CD4-positive, alpha-beta T cell treated with Interleukin-6 for 4 hours (primary cell): ENCODE measurements around the gene SNRPD1.
"Not testable (repeated sequence)": the region's sequence is repeated elsewhere in the genome, so short reads cannot be mapped to it uniquely, and the experiment has no call there.

ENCODE experiments used
- DNase-seq: peaks from one replicate; pipeline ENCODE4 v3.0.0-alpha.2; 2020; ENCODE audit warnings: mixed read lengths

Gene SNRPD1

DNA sequence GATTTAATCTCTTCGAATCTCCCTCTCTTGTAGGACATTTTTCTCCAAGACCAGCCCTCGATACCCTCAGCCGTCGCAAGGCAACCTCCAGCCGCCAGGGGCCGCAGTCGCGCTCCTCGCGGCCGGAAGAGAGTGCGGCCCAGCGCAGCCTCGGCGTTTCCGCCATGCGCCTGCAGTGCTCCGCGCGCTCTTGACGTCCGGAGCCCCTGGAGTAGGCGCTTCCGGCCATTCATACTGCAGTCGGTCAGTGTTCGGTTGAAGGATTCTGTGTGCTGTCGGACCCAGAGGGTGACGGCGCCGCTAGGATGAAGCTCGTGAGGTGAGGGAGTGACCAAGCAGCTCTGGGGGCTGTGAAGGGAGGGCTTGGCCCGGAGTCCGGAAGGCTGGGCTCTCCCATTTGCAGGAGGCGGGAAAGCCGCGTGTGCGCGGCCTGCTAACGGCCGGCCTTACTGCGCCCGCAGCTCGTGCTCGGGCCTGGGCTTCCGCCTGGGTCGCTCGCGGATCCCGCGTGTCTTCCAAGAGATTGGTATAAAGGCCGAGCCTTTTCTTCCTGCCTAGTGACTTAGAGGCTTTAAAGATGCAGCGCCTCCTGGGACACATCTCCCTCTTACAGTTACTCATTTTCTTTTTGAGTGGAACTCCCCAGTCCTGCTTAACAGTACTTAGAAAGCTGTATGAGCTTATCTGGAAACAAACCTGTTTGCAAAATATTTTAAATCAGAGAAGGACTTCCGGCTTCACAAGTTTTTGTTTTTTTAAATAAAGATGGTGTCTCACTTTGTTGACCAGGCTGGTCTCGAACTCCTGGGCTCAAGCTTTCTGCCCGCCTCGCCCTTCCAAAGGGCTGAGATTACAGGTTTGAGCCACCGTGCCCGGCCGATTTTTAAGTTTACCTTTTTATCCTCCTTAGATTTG is at the start of gene SNRPD1:
TSS of gene SNRPD1 (plus strand) at position 190 of the 915 bp plus-strand sequence. CDS start at position 306, 116 bp downstream.
- peak; percentile 87 for DNase-seq

- no peak for DNase-seq
Observed at GRCh38 chr18:21571772-21572171, 40.3 kb upstream of the SNRPD1 start.

GRCh38 chr18:21575656-21576055 is 36.5 kb upstream of the SNRPD1 start:
- DNase-seq = no peak

DNA sequence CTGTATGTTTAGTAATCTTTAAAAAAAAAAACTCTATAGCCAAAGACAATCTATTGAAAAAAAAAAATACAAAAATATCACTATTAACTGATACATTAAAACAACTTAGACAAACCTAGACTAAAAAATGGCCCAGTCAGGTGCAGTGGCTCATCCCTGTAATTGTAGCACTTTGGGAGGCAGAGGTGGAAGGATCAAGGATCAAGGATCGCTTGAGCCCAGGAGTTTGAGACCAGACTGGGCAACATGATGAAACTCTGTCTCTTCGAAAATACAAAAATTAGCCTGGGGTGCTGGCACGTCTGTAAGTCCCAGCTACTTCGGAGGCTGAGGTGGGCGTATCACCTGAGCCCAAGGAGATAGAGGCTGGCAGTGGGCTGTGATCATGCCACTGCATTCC is 27.7 kb upstream of the SNRPD1 start:
- DNase-seq = no peak

GRCh38 chr18:21592361-21592760 is 19.8 kb upstream of the SNRPD1 start:
- not testable (repeated sequence) for DNase-seq

DNA sequence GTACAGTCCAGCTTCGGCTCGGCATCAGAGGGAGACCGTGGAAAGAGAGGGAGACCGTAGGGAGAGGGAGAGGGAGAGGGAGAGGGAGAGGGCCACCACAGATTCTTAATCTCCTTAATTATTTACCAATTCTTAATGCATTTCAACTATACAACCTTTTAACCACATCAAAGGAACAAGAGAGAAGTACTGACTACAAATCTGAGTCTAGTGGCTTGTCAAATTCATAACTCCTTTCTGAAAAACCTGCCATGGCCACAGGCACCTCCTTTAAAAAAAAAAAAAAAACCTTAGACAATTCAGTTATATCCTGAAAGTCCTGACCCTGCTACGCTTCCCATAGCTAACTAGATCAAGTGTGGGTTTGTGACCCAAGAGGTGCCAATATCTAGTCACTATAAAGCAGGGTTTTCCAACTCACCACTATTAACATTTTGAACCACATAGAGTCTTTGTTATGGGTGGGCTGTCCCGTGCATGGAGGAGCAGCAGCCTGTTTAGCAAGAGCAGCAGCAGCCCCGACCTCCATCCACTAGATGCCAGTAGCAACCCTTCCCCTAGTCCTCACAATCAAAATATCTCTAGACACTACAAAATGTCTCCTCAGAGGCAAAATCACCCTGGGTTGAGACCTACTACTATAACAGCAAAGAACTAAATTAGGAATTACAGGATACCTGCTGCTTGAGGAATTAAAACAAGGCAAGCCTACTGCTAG is 18.4 kb upstream of the SNRPD1 start:
- DNase-seq = no peak

DNA sequence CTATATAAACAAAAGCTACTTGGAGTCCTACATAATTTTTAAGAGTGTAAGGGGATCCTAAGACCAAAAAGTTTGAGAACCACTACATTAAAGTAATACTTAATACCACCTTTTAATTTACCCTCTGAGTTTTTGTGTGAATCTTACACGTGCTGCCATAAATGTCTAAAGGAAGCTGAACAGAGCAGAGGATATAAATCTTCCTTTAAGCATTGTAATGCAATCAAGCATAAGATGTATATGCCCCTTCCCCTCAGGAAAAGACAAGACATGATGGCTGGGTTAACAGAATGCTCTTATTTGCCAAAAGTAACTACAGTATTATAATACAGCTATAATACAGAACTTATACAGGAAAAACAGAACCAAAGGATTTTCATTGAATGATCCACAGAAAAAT is 14.5 kb upstream of the SNRPD1 start:
- DNase-seq = no peak

DNA sequence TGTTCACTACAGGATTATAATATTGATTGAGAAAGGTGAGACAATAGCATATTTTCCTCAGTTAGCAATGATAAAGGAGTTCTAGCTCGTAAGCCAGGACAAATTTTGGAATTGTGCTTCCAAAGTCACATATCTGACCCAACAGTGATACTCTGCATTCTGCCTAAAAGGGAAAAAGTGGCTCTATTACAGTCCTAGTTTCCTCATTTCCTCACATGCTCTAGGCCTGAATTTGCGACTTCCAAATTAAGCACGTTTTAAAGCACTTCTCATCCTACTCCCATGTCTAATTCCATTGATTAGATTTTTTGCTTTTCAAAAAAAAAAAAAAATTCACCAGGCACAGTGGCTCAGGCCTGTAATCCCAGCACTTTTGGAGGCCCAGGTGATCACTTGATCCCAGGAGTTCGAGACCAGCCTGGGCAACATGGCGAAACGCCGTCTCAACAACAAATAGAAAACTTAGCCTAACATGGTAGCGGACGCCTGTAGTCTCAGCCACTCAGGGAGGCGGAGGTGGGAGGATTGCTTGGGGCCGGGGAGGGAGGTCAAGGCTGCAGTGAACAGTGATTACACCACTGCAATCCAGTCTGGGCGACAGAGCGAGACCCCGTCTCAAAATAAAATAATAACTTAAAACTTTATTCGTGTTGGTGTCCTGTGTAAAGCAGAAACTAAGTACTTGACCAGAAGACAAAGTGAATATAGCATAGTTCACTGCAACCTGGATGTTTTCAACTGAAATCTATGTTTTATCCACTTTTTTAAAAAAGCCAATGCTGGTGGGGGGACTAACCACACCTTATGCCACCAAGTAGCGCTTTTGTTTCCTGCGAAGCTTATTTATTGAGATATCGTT is 13.2 kb upstream of the SNRPD1 start:
- DNase-seq = no peak

DNA sequence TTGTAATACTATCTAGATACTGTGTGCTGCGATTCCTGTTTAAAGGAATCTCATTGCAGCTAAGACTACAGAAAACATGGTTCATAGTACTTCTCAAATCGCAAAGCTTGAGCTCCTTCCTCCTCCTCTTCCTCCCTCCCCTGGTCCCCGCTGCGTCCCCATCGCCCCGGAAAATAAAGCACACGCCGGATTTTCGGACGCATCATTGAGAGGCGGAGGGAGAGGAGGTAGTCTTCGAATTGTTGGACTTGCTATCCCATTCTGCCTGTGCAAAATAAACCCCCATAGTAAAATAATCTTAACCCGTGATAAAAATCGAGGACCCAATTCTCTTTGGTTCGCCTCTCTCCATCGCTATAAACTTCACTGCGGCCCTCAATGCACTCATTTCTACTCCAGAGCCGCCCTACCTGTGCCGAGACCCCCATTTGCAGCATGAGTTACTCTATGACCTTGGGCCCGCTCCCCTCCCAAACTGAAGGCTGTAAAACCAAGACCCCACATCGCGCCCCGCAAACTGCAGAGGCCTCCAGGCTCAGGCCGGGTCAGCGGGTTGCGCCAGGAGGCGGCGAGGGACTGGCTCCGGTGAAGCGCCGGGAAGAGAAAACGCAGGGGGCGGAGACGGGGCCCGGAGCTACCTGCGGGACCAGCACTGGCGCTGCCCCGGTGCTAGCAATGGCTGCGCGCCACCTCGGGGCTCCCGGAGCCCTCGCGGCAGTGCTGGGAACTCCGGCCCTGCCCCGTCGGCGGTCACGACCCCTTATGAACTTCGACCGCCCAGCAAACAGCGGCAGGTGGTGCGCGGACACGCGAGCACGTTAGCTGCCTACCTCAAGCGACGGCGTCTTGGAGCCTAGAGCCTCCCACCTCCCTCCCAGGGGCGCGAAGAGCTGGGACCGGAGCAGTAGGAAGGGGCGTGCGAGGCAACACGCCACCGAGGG is 12.3 kb upstream of the SNRPD1 start:
- DNase-seq = peak; percentile 17

- peak; percentile 93 for DNase-seq
Observed at GRCh38 chr18:21600526-21601410, 11.3 kb upstream of the SNRPD1 start, which contains the start of gene ESCO1. ESCO1 (minus strand) TSS chr18:21600704; CDS start chr18:21574843, 25,861 bp downstream.

DNA sequence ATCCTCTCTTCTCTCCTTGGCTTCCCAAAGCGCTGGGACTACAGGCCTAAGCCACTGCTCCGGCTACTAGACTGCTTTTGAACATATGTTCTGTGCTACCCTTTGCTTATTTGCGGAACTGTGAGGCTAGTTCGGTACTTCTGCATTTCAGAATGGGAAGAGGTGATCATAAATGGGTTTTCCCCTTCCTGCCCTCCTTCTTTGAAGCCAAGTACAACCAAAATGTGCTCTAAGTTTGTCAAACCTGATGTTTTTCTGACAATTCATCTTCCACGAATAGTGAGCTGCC is 9.9 kb upstream of the SNRPD1 start:
- DNase-seq = no peak

GRCh38 chr18:21604671-21605070 is 7.4 kb upstream of the SNRPD1 start:
- DNase-seq = no peak

DNA sequence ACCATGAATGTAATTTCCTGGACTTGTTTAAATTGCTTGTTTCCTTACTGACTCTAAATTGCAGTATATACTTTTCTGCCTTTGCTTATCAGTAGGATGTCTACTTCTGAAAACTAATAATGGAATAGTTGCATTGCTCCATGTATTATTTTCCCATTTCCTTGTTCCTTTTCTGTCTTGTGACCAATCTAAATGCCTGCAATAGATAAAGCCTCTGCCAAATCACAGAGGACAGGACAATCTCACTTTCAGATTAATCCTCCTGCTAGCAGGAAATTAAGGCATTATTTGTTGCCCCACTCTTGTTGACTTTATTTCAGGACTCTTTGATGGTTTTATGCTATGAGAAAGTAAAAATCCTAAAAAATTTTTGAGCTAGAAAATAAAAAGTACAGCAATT is 6.9 kb upstream of the SNRPD1 start:
- no peak for DNase-seq

DNA sequence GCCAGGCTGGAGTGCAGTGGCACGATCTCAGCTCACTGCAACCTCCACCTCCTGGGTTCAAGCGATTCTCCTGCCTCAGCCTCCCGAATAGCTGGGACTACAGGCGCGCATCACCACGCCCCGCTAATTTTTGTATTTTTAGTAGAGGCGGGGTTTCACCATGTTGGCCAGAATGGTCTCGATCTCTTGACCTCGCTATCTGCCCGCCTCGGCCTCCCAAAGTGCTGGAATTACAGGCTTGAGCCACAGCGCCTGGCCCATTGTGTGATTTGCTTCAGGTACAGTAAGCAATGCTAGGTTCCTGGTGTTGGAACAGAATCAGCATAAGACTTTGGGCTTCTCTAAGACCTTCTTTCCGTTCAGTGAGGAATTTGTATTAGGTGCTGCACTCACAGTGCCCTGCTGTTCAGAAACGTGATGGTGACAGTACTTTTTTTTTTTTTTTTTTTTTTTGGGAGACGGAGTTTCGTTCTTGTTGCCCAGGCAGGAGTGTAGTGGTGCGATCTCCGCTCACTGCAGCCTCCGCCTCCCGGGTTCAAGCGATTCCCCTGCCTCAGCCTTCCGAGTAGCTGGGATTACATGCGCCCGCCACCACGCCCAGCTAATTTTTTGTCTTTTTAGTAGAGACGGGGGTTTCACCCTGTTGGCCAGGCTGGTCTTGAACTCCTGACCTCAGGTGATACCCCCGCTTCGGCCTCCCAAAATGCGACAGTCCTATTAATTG is 551 bp upstream of the SNRPD1 start:
- not testable (repeated sequence) for DNase-seq

DNA sequence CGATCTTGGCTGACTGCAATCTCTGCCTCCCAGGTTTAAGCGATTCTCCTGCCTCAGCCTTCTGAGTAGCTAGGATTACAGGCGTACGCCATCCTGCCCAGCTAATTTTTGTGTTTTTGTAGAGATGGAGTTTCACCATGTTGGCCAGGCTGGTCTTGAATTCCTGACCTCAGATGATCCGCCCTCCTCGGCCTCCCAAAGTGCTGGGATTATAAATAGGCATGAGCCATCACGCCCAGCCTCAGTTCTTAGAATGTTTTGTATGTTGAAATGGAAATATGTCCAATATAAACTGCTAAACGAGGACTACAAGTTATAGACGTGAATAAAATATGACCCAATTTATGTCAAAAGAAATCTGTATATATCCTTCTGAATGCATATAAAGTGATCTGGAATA is 9.5 kb downstream of the SNRPD1 start:
- not testable (repeated sequence) for DNase-seq

GRCh38 chr18:21629089-21629832 is 17.1 kb downstream of the SNRPD1 start:
- DNase-seq = no peak

- DNase-seq = no peak
Observed at GRCh38 chr18:21632393-21632792, 20.3 kb downstream of the SNRPD1 start.

GRCh38 chr18:21634588-21635199 is 22.6 kb downstream of the SNRPD1 start:
- DNase-seq = no peak

DNA sequence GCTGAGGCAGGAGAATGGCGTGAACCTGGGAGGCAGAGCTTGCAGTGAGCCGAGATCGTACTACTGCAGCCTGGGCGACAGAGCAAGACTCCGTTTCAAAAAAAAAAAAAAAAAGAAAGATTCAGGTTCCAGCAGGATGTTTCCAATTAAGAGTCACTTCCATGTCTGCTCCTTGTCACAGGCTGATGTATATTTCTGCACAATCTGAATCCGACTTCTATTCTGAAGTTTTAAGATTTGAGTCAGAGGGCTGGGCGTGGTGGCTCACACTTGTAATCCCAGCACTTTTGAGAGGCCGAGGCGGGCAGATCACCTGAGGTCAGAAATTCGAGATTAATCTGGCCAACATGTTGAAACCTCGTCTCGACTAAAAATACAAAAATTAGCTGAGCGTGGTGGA is 24.7 kb downstream of the SNRPD1 start:
- no peak for DNase-seq
